Adipocyte (in vitro differentiated cells): ENCODE data around the gene XPR1.

Source experiments
- DNase-seq: peaks from one replicate; pipeline ENCODE4 v3.0.0-alpha.2; 2015; ENCODE audit warnings: low read depth
- H3K27me3 ChIP-seq: replicated peaks from 2 replicates; pipeline ENCODE4 v1.7.0; 2013; ENCODE audit warnings: mild to moderate bottlenecking, low read length, moderate library complexity; ENCODE audit not compliant: control insufficient read depth, insufficient read depth
- H3K36me3 ChIP-seq: 2 replicates; pipeline ENCODE4 v1.7.0; 2013; ENCODE audit warnings: low read length, mild to moderate bottlenecking, moderate library complexity; ENCODE audit not compliant: control insufficient read depth, insufficient read depth, severe bottlenecking
- H3K4me1 ChIP-seq: 2 replicates; pipeline ENCODE4 v1.7.0; 2013; ENCODE audit warnings: mild to moderate bottlenecking, low read length, moderate library complexity; ENCODE audit not compliant: control insufficient read depth, insufficient read depth
- H3K4me3 ChIP-seq: 2 replicates; pipeline ENCODE4 v1.7.0; 2013; ENCODE audit warnings: mild to moderate bottlenecking, low read length, moderate library complexity
- H3K9ac ChIP-seq: 2 replicates; pipeline ENCODE4 v1.7.0; 2013; ENCODE audit warnings: mild to moderate bottlenecking, low read length, moderate library complexity
- H3K9me3 ChIP-seq: 2 replicates; pipeline ENCODE4 v1.7.0; 2013; ENCODE audit warnings: mild to moderate bottlenecking, low read length, moderate library complexity; ENCODE audit not compliant: control insufficient read depth

XPR1 gene

GRCh38 chr1:180899262-180899661, 267.4 kb downstream of the XPR1 start:
- Histone ChIP-seq H3K4me1 (peaks cover 14% of the 10 kb centered on the region), H3K9ac (no peak overlapping the region), H3K9me3 (no peaks in the 10 kb centered on the region), H3K27me3 (no peaks in the 10 kb centered on the region), H3K36me3 (no peaks in the 10 kb centered on the region), H3K4me3 (no peak overlapping the region)
- DNase-seq = no peak

- no peaks in the 10 kb centered on the region for H3K9me3 ChIP-seq
- DNase-seq = no peak
- H3K36me3 ChIP-seq = no peaks in the 10 kb centered on the region
- peaks cover 14% of the 10 kb centered on the region for H3K4me1 ChIP-seq
- no peaks in the 10 kb centered on the region for H3K27me3 ChIP-seq
- H3K4me3 ChIP-seq = no peak overlapping the region
- no peak overlapping the region for H3K9ac ChIP-seq
Measured at GRCh38 chr1:180901076-180901990, 269.5 kb downstream of the XPR1 start.

- no peak for DNase-seq
- no peaks in the 10 kb centered on the region for H3K36me3 ChIP-seq
- H3K9me3 ChIP-seq = no peaks in the 10 kb centered on the region
- no peak overlapping the region for H3K4me3 ChIP-seq
- H3K4me1 ChIP-seq = peaks cover 14% of the 10 kb centered on the region
- H3K27me3 ChIP-seq = no peaks in the 10 kb centered on the region
- H3K9ac ChIP-seq = no peak overlapping the region
Measured at GRCh38 chr1:180902541-180902940, 270.7 kb downstream of the XPR1 start.

GRCh38 chr1:180905927-180906326, 274.1 kb downstream of the XPR1 start:
- Histone ChIP-seq H3K4me1 (peaks cover under 1% of the 10 kb centered on the region), H3K4me3 (no peak overlapping the region), H3K27me3 (no peaks in the 10 kb centered on the region), H3K9me3 (no peaks in the 10 kb centered on the region), H3K9ac (no peak overlapping the region), H3K36me3 (no peaks in the 10 kb centered on the region)
- DNase-seq = no peak

- Histone ChIP-seq H3K27me3 (no peaks in the 10 kb centered on the region), H3K4me1 (peaks cover 6% of the 10 kb centered on the region), H3K4me3 (no peak overlapping the region), H3K9ac (no peak overlapping the region), H3K36me3 (no peaks in the 10 kb centered on the region), H3K9me3 (no peaks in the 10 kb centered on the region)
- no peak for DNase-seq
Measured at GRCh38 chr1:180906511-180906910, 274.7 kb downstream of the XPR1 start.

GRCh38 chr1:180907313-180908055, 275.7 kb downstream of the XPR1 start:
- no peak overlapping the region for H3K4me3 ChIP-seq
- H3K9me3 ChIP-seq = no peaks in the 10 kb centered on the region
- H3K4me1 ChIP-seq = peaks cover 10% of the 10 kb centered on the region
- H3K36me3 ChIP-seq = no peaks in the 10 kb centered on the region
- H3K9ac ChIP-seq = no peak overlapping the region
- no peak for DNase-seq
- no peaks in the 10 kb centered on the region for H3K27me3 ChIP-seq

GRCh38 chr1:180908074-180908765, 276.4 kb downstream of the XPR1 start:
- H3K27me3 ChIP-seq = no peaks in the 10 kb centered on the region
- no peaks in the 10 kb centered on the region for H3K36me3 ChIP-seq
- no peak overlapping the region for H3K4me3 ChIP-seq

GRCh38 chr1:180909005-180909414, 277.2 kb downstream of the XPR1 start:
- DNase-seq = no peak
- no peaks in the 10 kb centered on the region for H3K36me3 ChIP-seq
- H3K27me3 ChIP-seq = no peaks in the 10 kb centered on the region
- no peak overlapping the region for H3K4me3 ChIP-seq
- no peak overlapping the region for H3K9ac ChIP-seq
- H3K9me3 ChIP-seq = no peaks in the 10 kb centered on the region
- peaks cover 16% of the 10 kb centered on the region for H3K4me1 ChIP-seq

More at GRCh38 chr1:180908074-180908765, 276.4 kb downstream of the XPR1 start:
- Histone ChIP-seq H3K9ac (no peak overlapping the region), H3K4me1 (peaks cover 10% of the 10 kb centered on the region), H3K9me3 (no peaks in the 10 kb centered on the region)
- DNase-seq = no peak

GRCh38 chr1:180909462-180909976, 277.7 kb downstream of the XPR1 start:
- no peak for DNase-seq
- no peaks in the 10 kb centered on the region for H3K9me3 ChIP-seq
- H3K4me3 ChIP-seq = no peak overlapping the region
- no peaks in the 10 kb centered on the region for H3K27me3 ChIP-seq
- H3K9ac ChIP-seq = no peak overlapping the region
- peaks cover 18% of the 10 kb centered on the region for H3K4me1 ChIP-seq
- no peaks in the 10 kb centered on the region for H3K36me3 ChIP-seq

- Histone ChIP-seq H3K4me1 (peaks cover 18% of the 10 kb centered on the region), H3K36me3 (peaks cover 6% of the 10 kb centered on the region), H3K9me3 (no peaks in the 10 kb centered on the region), H3K4me3 (peak overlapping the region; percentile 86), H3K27me3 (no peaks in the 10 kb centered on the region), H3K9ac (peak overlapping the region; percentile 90)
- peak; percentile 43 for DNase-seq
Measured at GRCh38 chr1:180911640-180912191, 279.9 kb downstream of the XPR1 start.
